Measurements from ENCODE around the gene C4orf36. TPM values are rescaled to one million over a fixed set of nuclear protein-coding genes. Genes with fewer than 3 reads are reported as not detected.
A peak's percentile ranks its signal among the peaks of the same experiment; 100 is the strongest.

C4orf36 gene
- total and polyA plus RNA-seq, 10 donors = 0.17 to 1.1 (median 0.82) TPM; not detected in 7

DNA sequence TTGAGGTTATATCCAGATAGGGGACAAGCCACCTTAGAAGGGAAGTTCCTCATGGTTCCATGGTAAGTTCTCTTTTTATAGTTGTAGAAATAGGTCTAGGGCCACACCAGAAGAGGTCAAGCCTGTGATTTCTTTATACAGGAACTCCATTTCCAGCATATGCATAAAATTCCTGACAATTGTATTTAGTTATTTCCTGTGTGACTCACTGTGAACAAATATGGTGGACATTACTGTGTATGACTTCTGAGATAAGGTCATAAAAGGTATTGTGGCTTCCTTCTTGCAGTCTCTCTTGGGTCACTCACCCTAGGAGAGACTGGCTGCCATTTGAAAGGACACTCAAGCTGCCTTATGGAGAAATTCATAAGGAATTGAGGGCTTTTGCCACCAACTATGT is 2.2 kb upstream of the C4orf36 start:
- H3K36me3 ChIP-seq = no peaks in the 10 kb centered on the region
- TF ChIP-seq POLR2A (IDR thresholded peaks at IDR 0.05) (no peak), POLR2AphosphoS5 (IDR thresholded peaks at IDR 0.05) (no peak), CTCF (IDR thresholded peaks at IDR 0.05 in 8 of 11, conservative IDR thresholded peaks at IDR 0.05 in 3 of 11) (no peak)
- intact Hi-C loops (cut with DNase I; ENCODE audit: low total_unique reads) = no loop called here
- H3K9me3 ChIP-seq = no peaks in the 10 kb centered on the region
- peaks cover 0 to 18% (median 11%) of the 10 kb centered on the region in 6 donors for H3K4me1 ChIP-seq
- H3K27ac ChIP-seq = no peak overlapping the region
- no peak overlapping the region for H3K4me3 ChIP-seq
- no peak for DNase-seq
- H3K27me3 ChIP-seq (replicated peaks in 1 of 7) = peaks cover 0 to 27% (median 5%) of the 10 kb centered on the region in 7 donors

GRCh38 chr4:86893136-86893535 is 914 bp upstream of the C4orf36 start:
- Histone ChIP-seq H3K27ac (no peak overlapping the region), H3K27me3 (replicated peaks in 1 of 7) (peaks cover 0 to 27% (median 5%) of the 10 kb centered on the region in 7 donors), H3K36me3 (no peaks in the 10 kb centered on the region), H3K4me1 (peaks cover 0 to 18% (median 11%) of the 10 kb centered on the region in 6 donors), H3K4me3 (no peak overlapping the region), H3K9me3 (no peaks in the 10 kb centered on the region)
- TF ChIP-seq CTCF (IDR thresholded peaks at IDR 0.05 in 8 of 11, conservative IDR thresholded peaks at IDR 0.05 in 3 of 11) (no peak), POLR2AphosphoS5 (IDR thresholded peaks at IDR 0.05) (no peak), POLR2A (IDR thresholded peaks at IDR 0.05) (no peak)
- WGBS, 5 donors = 92 to 98% (median 96%) methylated on average over 19 of the region's 19 CpGs
- DNase-seq = no peak
- intact Hi-C loops (cut with DNase I; ENCODE audit: low total_unique reads) = no loop called here

DNA sequence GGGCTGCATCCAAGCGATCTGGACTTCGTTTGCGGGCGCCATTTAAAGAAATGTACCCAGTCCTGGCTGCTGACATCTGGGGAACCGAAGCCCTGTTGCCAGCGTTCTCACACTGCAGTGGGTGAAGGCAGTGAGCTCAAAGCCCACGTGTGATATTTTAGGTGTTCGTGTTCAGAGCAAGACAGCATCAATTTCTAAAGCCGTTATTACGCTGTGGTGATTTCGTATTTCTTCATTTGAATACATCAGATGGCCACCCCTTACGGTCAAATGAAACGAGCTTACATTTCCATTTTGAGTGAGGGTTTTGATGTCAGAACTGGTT is 376 bp upstream of the C4orf36 start:
- DNase-seq = no peak
- no peaks in the 10 kb centered on the region for H3K9me3 ChIP-seq
- TF ChIP-seq POLR2A (IDR thresholded peaks at IDR 0.05) (no peak), POLR2AphosphoS5 (IDR thresholded peaks at IDR 0.05) (no peak), CTCF (IDR thresholded peaks at IDR 0.05 in 8 of 11, conservative IDR thresholded peaks at IDR 0.05 in 3 of 11) (no peak)
- WGBS, 5 donors = 6 to 28% (median 15%) methylated on average over 12 to 13 of the region's 13 CpGs
- intact Hi-C loops (cut with DNase I; ENCODE audit: low total_unique reads) = no loop called here
- H3K27ac ChIP-seq = peak overlapping the region in 4 of 8 donors; percentile 21 to 74 (median 34)
- H3K4me1 ChIP-seq = peaks cover 0 to 18% (median 11%) of the 10 kb centered on the region in 6 donors
- peak overlapping the region; percentile 51 to 80 (median 66) for H3K4me3 ChIP-seq
- H3K27me3 ChIP-seq (replicated peaks in 1 of 7) = peaks cover 0 to 27% (median 5%) of the 10 kb centered on the region in 7 donors
- no peaks in the 10 kb centered on the region for H3K36me3 ChIP-seq

- intact Hi-C loops (cut with DNase I; ENCODE audit: low total_unique reads) = no loop called here
- H3K9me3 ChIP-seq = no peaks in the 10 kb centered on the region
- DNase-seq = no peak
- peaks cover 0 to 27% (median 5%) of the 10 kb centered on the region in 7 donors for H3K27me3 ChIP-seq (replicated peaks in 1 of 7)
- H3K4me1 ChIP-seq = peaks cover 0 to 18% (median 11%) of the 10 kb centered on the region in 6 donors
- no peak for TF ChIP-seq POLR2A (IDR thresholded peaks at IDR 0.05)
- TF ChIP-seq POLR2AphosphoS5 (IDR thresholded peaks at IDR 0.05) = no peak
- TF ChIP-seq CTCF (IDR thresholded peaks at IDR 0.05 in 8 of 11, conservative IDR thresholded peaks at IDR 0.05 in 3 of 11) = no peak
- whole genome bisulfite sequencing, 5 donors = 83 to 90% (median 86%) methylated on average over 7 of the region's 7 CpGs
- H3K36me3 ChIP-seq = no peaks in the 10 kb centered on the region
- H3K4me3 ChIP-seq = no peak overlapping the region
- H3K27ac ChIP-seq = no peak overlapping the region
Measured at GRCh38 chr4:86890790-86891189, 1.4 kb downstream of the C4orf36 start.

Data from spleen (tissue), 11 donors.